Measurements from ENCODE around the gene TECPR1. TPM values are rescaled to one million over a fixed set of nuclear protein-coding genes. Genes with fewer than 3 reads are reported as not detected.
A peak's percentile ranks its signal among the peaks of the same experiment; 100 is the strongest.

Gene TECPR1
- total RNA-seq, 1 experiment from 2014 or later, result 13.9 TPM

DNA sequence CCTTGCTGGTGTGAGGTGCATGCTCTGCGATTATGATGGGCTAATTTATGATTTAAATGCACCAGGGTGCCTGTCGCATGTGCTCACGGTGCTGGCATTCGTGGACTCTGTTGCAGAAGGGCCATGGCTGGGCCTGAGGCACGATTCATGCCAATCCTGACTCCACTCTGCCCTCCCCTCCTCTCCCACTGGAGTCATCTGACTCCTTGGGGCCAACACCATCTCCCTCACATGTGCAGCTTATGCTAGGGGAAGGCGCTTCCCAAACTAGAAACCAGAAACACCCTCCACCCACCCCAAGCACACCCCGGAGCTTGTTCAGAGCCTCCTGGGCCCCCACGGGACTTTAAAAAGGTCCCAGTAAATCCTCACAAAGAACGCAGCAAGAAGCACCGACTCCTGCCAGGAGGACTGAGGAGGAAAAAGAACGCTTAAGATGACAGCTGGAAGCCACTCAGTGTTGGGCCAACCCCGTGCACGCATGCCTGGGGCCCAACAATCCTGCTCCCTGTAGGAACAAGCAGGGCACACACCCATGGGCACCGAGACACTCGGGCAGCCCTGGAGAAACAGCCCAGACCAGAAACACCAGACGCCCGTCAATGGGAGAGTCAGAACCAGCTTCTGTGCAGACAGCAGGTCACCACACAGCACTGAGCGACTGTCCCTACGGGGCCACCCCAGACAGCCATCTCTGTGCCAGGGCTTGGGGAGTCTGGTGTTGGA lies 43.6 kb upstream of the TECPR1 start:
- H3K79me2 ChIP-seq (ENCODE audit: insufficient read depth, low read length), result no peaks in the 10 kb centered on the region
- H3K27ac Mint-ChIP-seq, result peak overlapping the region; percentile 44 to 81 (median 51); a peak in 4 of 7 replicates

More for the DNA sequence above, 43.6 kb upstream of the TECPR1 start:
- Histone ChIP-seq H2BK15ac (ENCODE audit: low read depth, low read length) (no peak overlapping the region), H3K18ac (ENCODE audit: insufficient read length, low read depth, low read length) (no peak overlapping the region), H3K27ac (ENCODE audit: insufficient read length, low read depth, low read length) (no peak overlapping the region), H3K4me2 (ENCODE audit: insufficient read depth, insufficient read length, low read length) (no peak overlapping the region), H4K5ac (ENCODE audit: insufficient read length, low read depth, low read length) (no peak overlapping the region), H3T11ph (ENCODE audit: low read length) (no peak overlapping the region), H2BK20ac (ENCODE audit: low read depth, low read length, poor library complexity, severe bottlenecking) (no peak overlapping the region), H3K9me3 (ENCODE audit: control insufficient read depth, low read depth, low read length) (no peaks in the 10 kb centered on the region), H2AFZ (ENCODE audit: low read length) (no peak overlapping the region), H2AK5ac (ENCODE audit: insufficient read length, low read length) (no peak overlapping the region), H3K4me1 (ENCODE audit: insufficient read depth, low read length) (no peaks in the 10 kb centered on the region), H3K14ac (ENCODE audit: insufficient read depth, low read length) (no peak overlapping the region), H2BK5ac (ENCODE audit: insufficient read length, low read length) (no peak overlapping the region), H3K4ac (ENCODE audit: low read depth, low read length) (no peak overlapping the region), H2BK120ac (ENCODE audit: low read depth, low read length, poor library complexity, severe bottlenecking) (no peak overlapping the region), H3K9ac (ENCODE audit: extremely low read depth, insufficient read length, low read length) (no peak overlapping the region), H4K91ac (ENCODE audit: insufficient read length, low read depth, low read length) (no peak overlapping the region), H3K23ac (ENCODE audit: insufficient read length, low read depth, low read length) (no peak overlapping the region), H2BK12ac (ENCODE audit: insufficient read length, low read depth, low read length) (no peak overlapping the region), H3K79me1 (ENCODE audit: insufficient read depth, low read depth, low read length, poor library complexity, severe bottlenecking) (no peaks in the 10 kb centered on the region), H3K27me3 (ENCODE audit: insufficient read depth, low read length) (no peaks in the 10 kb centered on the region), H4K8ac (replicated peaks; ENCODE audit: insufficient read length, low read depth, low read length) (no peak overlapping the region), H3K56ac (ENCODE audit: insufficient read length, low read depth, low read length) (no peak overlapping the region), H3K23me2 (ENCODE audit: insufficient read length, low read depth, low read length, poor library complexity, severe bottlenecking) (no peaks in the 10 kb centered on the region), H4K20me1 (ENCODE audit: control insufficient read depth, insufficient read depth, insufficient read length) (no peaks in the 10 kb centered on the region)
- WGBS (ENCODE audit: extremely low coverage, insufficient read length, low lambda C conversion rate), result no CpG with 5 or more reads among the region's 19 CpGs
- Mint-ChIP-seq H3K4me1 (peaks cover 16 to 24% of the 10 kb centered on the region in 2 experiments), H3K9me3 (no peaks in the 10 kb centered on the region), H3K27me3 (ENCODE audit: low read depth) (no peaks in the 10 kb centered on the region), H3K36me3 (ENCODE audit: insufficient read depth in 1 of 3, low read depth in 3 of 3) (peaks cover 13 to 56% (median 51%) of the 10 kb centered on the region in 3 experiments; a peak in 6 of 7 replicates), H3K4me3 (peak overlapping the region in 1 of 2 experiments; percentile 25; a peak in 1 of 5 replicates)
- TF ChIP-seq, protein P1, sequence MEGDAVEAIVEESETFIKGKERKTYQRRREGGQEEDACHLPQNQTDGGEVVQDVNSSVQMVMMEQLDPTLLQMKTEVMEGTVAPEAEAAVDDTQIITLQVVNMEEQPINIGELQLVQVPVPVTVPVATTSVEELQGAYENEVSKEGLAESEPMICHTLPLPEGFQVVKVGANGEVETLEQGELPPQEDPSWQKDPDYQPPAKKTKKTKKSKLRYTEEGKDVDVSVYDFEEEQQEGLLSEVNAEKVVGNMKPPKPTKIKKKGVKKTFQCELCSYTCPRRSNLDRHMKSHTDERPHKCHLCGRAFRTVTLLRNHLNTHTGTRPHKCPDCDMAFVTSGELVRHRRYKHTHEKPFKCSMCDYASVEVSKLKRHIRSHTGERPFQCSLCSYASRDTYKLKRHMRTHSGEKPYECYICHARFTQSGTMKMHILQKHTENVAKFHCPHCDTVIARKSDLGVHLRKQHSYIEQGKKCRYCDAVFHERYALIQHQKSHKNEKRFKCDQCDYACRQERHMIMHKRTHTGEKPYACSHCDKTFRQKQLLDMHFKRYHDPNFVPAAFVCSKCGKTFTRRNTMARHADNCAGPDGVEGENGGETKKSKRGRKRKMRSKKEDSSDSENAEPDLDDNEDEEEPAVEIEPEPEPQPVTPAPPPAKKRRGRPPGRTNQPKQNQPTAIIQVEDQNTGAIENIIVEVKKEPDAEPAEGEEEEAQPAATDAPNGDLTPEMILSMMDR (conservative IDR thresholded peaks at IDR 0.05), result no peak
- no peak for DNase-seq
